Neuronal stem cell (in vitro differentiated cells): Measurements from ENCODE around the gene NDUFAB1.
"Not testable (repeated sequence)": the region's sequence is repeated elsewhere in the genome, so short reads cannot be mapped to it uniquely, and the experiment has no call there.

Source experiments
- DNase-seq: peaks from one replicate; pipeline ENCODE4 v3.0.0-alpha.2; 2013; ENCODE audit warnings: low spot score
- H2AFZ ChIP-seq: one replicate; pipeline ENCODE4 v1.6.1; 2013; ENCODE audit warnings: mild to moderate bottlenecking, low read length, inconsistent platforms
- H2AK5ac ChIP-seq: 2 replicates; pipeline ENCODE4 v1.6.1; 2013; ENCODE audit warnings: low read depth, mild to moderate bottlenecking, inconsistent platforms, low read length, moderate library complexity, mixed read lengths
- H2BK120ac ChIP-seq: 2 replicates; pipeline ENCODE4 v1.6.1; 2013; ENCODE audit warnings: low read depth, mild to moderate bottlenecking, inconsistent platforms, low read length, moderate library complexity, mixed read lengths
- H2BK12ac ChIP-seq: one replicate; pipeline ENCODE4 v1.6.1; 2013; ENCODE audit warnings: low read length, inconsistent platforms
- H2BK15ac ChIP-seq: 2 replicates; pipeline ENCODE4 v1.6.1; 2013; ENCODE audit warnings: mild to moderate bottlenecking, low read length, inconsistent platforms, mixed read lengths
- H2BK5ac ChIP-seq: one replicate; pipeline ENCODE4 v1.6.1; 2013; ENCODE audit warnings: inconsistent platforms, mild to moderate bottlenecking, low read length, moderate library complexity
- H3K14ac ChIP-seq: one replicate; pipeline ENCODE4 v1.6.1; 2013; ENCODE audit warnings: low read length, inconsistent platforms
- H3K18ac ChIP-seq: 2 replicates; pipeline ENCODE4 v1.6.1; 2013; ENCODE audit warnings: low read length, inconsistent platforms
- H3K23ac ChIP-seq: 2 replicates; pipeline ENCODE4 v1.6.1; 2013; ENCODE audit warnings: low read depth, mild to moderate bottlenecking, mixed read lengths, low read length, inconsistent platforms; ENCODE audit not compliant: poor library complexity
- H3K27ac ChIP-seq: replicated peaks from 3 replicates; pipeline ENCODE4 v1.5.1; 2013; ENCODE audit warnings: low read length, inconsistent platforms
- H3K27me3 ChIP-seq, 3 experiments: 2 replicates each; pipeline ENCODE4 v1.6.1; 2013; ENCODE audit warnings: low read length in 3 of 3, mild to moderate bottlenecking in 2 of 3, inconsistent platforms in 1 of 3, low read depth in 1 of 3, mixed read lengths in 1 of 3, moderate library complexity in 1 of 3; ENCODE audit not compliant: control insufficient read depth in 3 of 3, insufficient read depth in 3 of 3
- H3K36me3 ChIP-seq, 2 donors: replicated peaks in 1 of 2; 2 replicates each; pipeline ENCODE4 v1.6.1; 2013; ENCODE audit warnings: low read length in 2 of 2; ENCODE audit not compliant: control insufficient read depth in 2 of 2, insufficient read depth in 2 of 2
- H3K4ac ChIP-seq: 2 replicates; pipeline ENCODE4 v1.6.1; 2013; ENCODE audit warnings: inconsistent platforms, mild to moderate bottlenecking, low read length, moderate library complexity
- H3K4me1 ChIP-seq, 2 donors: 1 replicate in 1 of 2; 2 replicates in 1 of 2; pipeline ENCODE4 v1.6.1; 2013; ENCODE audit warnings: low read length in 2 of 2, low read depth in 1 of 2; ENCODE audit not compliant: control insufficient read depth in 2 of 2, insufficient read depth in 1 of 2
- H3K4me2 ChIP-seq: one replicate; pipeline ENCODE4 v1.6.1; 2013; ENCODE audit warnings: mild to moderate bottlenecking, low read length, inconsistent platforms; ENCODE audit not compliant: insufficient read depth, poor library complexity, severe bottlenecking
- H3K4me3 ChIP-seq, 2 donors: 2 replicates each; pipeline ENCODE4 v1.5.1; 2013; ENCODE audit warnings: low read length in 2 of 2, mild to moderate bottlenecking in 2 of 2, inconsistent platforms in 1 of 2, moderate library complexity in 1 of 2
- H3K79me1 ChIP-seq: one replicate; pipeline ENCODE4 v1.6.1; 2013; ENCODE audit warnings: low read depth, mild to moderate bottlenecking, inconsistent platforms, low read length, moderate library complexity
- H3K9ac ChIP-seq: one replicate; pipeline ENCODE4 v1.6.1; 2013; ENCODE audit warnings: mild to moderate bottlenecking, low read depth, low read length, inconsistent platforms; ENCODE audit not compliant: poor library complexity
- H3K9me3 ChIP-seq, 2 donors: replicated peaks in 1 of 2; 2 replicates each; pipeline versions ENCODE3 to v1.6.1; 2013; ENCODE audit warnings: low read length in 2 of 2, mild to moderate bottlenecking in 2 of 2, inconsistent platforms in 1 of 2, low read depth in 1 of 2, mixed read lengths in 1 of 2, moderate library complexity in 1 of 2; ENCODE audit not compliant: control insufficient read depth in 2 of 2, insufficient read depth in 1 of 2
- H4K8ac ChIP-seq: one replicate; pipeline ENCODE4 v1.6.1; 2013; ENCODE audit warnings: low read depth, mild to moderate bottlenecking, inconsistent platforms, low read length, moderate library complexity
- H4K91ac ChIP-seq: one replicate; pipeline ENCODE4 v1.6.1; 2013; ENCODE audit warnings: low read length, low read depth, mild to moderate bottlenecking, inconsistent platforms; ENCODE audit not compliant: poor library complexity
- WGBS, 2 donors: extraction: QIAGEN DNeasy Blood & Tissue Kit; methylation state at CpG; one replicate each; pipeline ENCODE4 v1.1.7; 2013; ENCODE audit warnings: missing lambda C conversion rate in 2 of 2, mixed read lengths in 1 of 2; ENCODE audit not compliant: insufficient read length in 2 of 2, insufficient replicate concordance in 1 of 2; ENCODE audit errors: extremely low coverage in 2 of 2; 5-methylcytosine and 5-hydroxymethylcytosine counted together

NDUFAB1 gene

GRCh38 chr16:23610905-23611304 lies 14.8 kb upstream of the NDUFAB1 start:
- not testable (repeated sequence) for H3K4me3 ChIP-seq, DNase-seq, H3K9me3 ChIP-seq, H3K4me2 ChIP-seq, H3K14ac ChIP-seq, H3K4me1 ChIP-seq, H3K79me1 ChIP-seq, H4K8ac ChIP-seq, H3K23ac ChIP-seq, H2BK5ac ChIP-seq, H2AK5ac ChIP-seq, H2AFZ ChIP-seq, H3K4ac ChIP-seq, H2BK15ac ChIP-seq, H3K27me3 ChIP-seq, H3K27ac ChIP-seq, H2BK120ac ChIP-seq, H2BK12ac ChIP-seq, H3K9ac ChIP-seq, H3K18ac ChIP-seq, H4K91ac ChIP-seq
- no CpG with 5 or more reads among the region's 6 CpGs for WGBS, 2 donors
- peaks cover 9 to 73% of the 10 kb centered on the region in 2 donors for H3K36me3 ChIP-seq

GRCh38 chr16:23609929-23610328 lies 13.8 kb upstream of the NDUFAB1 start:
- H3K4me1 ChIP-seq: no peaks in the 10 kb centered on the region
- no peak overlapping the region for H2AK5ac ChIP-seq
- no peak overlapping the region for H2BK5ac ChIP-seq
- H3K79me1 ChIP-seq: no peaks in the 10 kb centered on the region
- no peak overlapping the region for H2BK15ac ChIP-seq
- H4K91ac ChIP-seq: no peak overlapping the region
- H3K4me2 ChIP-seq: no peak overlapping the region
- no peaks in the 10 kb centered on the region for H3K27me3 ChIP-seq
- H2AFZ ChIP-seq: no peak overlapping the region
- no peak overlapping the region for H2BK120ac ChIP-seq
- no peak for DNase-seq
- peaks cover 9 to 73% of the 10 kb centered on the region in 2 donors for H3K36me3 ChIP-seq
- no peaks in the 10 kb centered on the region for H3K9me3 ChIP-seq
- no peak overlapping the region for H3K4ac ChIP-seq
- H2BK12ac ChIP-seq: no peak overlapping the region
- WGBS, 2 donors: no CpG with 5 or more reads among the region's 1 CpG
- H3K23ac ChIP-seq: no peak overlapping the region
- no peak overlapping the region for H3K14ac ChIP-seq
- no peak overlapping the region for H3K9ac ChIP-seq
- H3K4me3 ChIP-seq: no peak overlapping the region
- H3K27ac ChIP-seq: no peak overlapping the region
- H4K8ac ChIP-seq: no peak overlapping the region
- no peak overlapping the region for H3K18ac ChIP-seq

GRCh38 chr16:23608194-23608593 lies 12.1 kb upstream of the NDUFAB1 start:
- no peak overlapping the region for H4K91ac ChIP-seq
- no CpG with 5 or more reads among the region's 4 CpGs for WGBS, 2 donors
- H3K27ac ChIP-seq: no peak overlapping the region

GRCh38 chr16:23607726-23608125 lies 11.6 kb upstream of the NDUFAB1 start:
- Histone ChIP-seq H3K79me1 (no peaks in the 10 kb centered on the region), H2AK5ac (no peak overlapping the region), H3K27ac (no peak overlapping the region), H2BK5ac (no peak overlapping the region), H2BK12ac (no peak overlapping the region), H3K36me3 (peaks cover 15 to 73% of the 10 kb centered on the region in 2 donors), H3K4me3 (no peak overlapping the region), H3K9ac (no peak overlapping the region), H3K14ac (no peak overlapping the region), H3K4me1 (no peaks in the 10 kb centered on the region), H4K91ac (no peak overlapping the region), H2BK15ac (no peak overlapping the region), H2BK120ac (no peak overlapping the region), H3K18ac (no peak overlapping the region), H3K4me2 (no peak overlapping the region), H3K4ac (no peak overlapping the region), H3K27me3 (no peaks in the 10 kb centered on the region), H3K23ac (no peak overlapping the region), H2AFZ (no peak overlapping the region), H3K9me3 (no peaks in the 10 kb centered on the region), H4K8ac (no peak overlapping the region)
- no peak for DNase-seq
- no CpG with 5 or more reads among the region's 6 CpGs for WGBS, 2 donors

More at GRCh38 chr16:23608194-23608593, 12.1 kb upstream of the NDUFAB1 start:
- Histone ChIP-seq H4K8ac (no peak overlapping the region), H3K4me2 (no peak overlapping the region), H3K27me3 (no peaks in the 10 kb centered on the region), H2BK5ac (no peak overlapping the region), H3K4ac (no peak overlapping the region), H2BK15ac (no peak overlapping the region), H3K4me3 (no peak overlapping the region), H3K36me3 (peaks cover 15 to 72% of the 10 kb centered on the region in 2 donors), H2BK12ac (no peak overlapping the region), H3K23ac (no peak overlapping the region), H3K4me1 (no peaks in the 10 kb centered on the region), H3K14ac (no peak overlapping the region), H3K9me3 (no peaks in the 10 kb centered on the region), H2BK120ac (no peak overlapping the region), H3K9ac (no peak overlapping the region), H2AFZ (no peak overlapping the region), H3K18ac (no peak overlapping the region), H3K79me1 (no peaks in the 10 kb centered on the region), H2AK5ac (no peak overlapping the region)
- DNase-seq: no peak
